ENCODE measurements around the gene APOF. TPM values are rescaled to one million over a fixed set of nuclear protein-coding genes. Genes with fewer than 3 reads are reported as not detected.
A peak's percentile ranks its signal among the peaks of the same experiment; 100 is the strongest.

The APOF gene
- total RNA-seq, 2 donors from 2014 or later, result not detected

DNA sequence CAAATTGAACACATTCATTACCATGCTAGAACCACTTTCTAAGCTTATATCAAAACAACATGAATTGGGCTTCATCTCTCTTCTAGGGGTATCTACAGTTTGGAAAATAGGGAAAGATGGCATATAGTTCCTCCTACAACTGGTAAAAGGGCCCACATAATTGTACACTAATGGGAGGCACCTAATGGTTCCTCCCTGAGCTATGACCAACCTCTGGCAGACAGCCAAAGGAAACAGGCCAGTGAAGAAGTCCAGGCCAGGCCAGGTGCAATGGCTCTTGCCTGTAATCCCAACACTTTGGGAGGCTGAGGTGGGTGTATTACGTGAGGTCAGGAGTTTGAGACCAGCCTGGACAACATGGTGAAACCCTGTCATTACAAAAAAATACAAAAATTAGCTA, 23.2 kb upstream of the APOF start:
- no peak for ATAC-seq
- intact Hi-C loops (cut with DNase I), result no loop called here
- DNase-seq, result peak; percentile 41 to 60 (median 52)
- Histone ChIP-seq H3K27ac (no peak overlapping the region), H3K4me3 (no peak overlapping the region), H3K9me3 (no peaks in the 10 kb centered on the region), H3K27me3 (no peaks in the 10 kb centered on the region), H3K36me3 (replicated peaks in 1 of 2; ENCODE audit: insufficient read depth in 1 of 2, low read depth in 2 of 2) (no peaks in the 10 kb centered on the region), H3K4me1 (no peaks in the 10 kb centered on the region)
- TF ChIP-seq POLR2A (IDR thresholded peaks at IDR 0.05), result no peak
- TF ChIP-seq, protein P1, sequence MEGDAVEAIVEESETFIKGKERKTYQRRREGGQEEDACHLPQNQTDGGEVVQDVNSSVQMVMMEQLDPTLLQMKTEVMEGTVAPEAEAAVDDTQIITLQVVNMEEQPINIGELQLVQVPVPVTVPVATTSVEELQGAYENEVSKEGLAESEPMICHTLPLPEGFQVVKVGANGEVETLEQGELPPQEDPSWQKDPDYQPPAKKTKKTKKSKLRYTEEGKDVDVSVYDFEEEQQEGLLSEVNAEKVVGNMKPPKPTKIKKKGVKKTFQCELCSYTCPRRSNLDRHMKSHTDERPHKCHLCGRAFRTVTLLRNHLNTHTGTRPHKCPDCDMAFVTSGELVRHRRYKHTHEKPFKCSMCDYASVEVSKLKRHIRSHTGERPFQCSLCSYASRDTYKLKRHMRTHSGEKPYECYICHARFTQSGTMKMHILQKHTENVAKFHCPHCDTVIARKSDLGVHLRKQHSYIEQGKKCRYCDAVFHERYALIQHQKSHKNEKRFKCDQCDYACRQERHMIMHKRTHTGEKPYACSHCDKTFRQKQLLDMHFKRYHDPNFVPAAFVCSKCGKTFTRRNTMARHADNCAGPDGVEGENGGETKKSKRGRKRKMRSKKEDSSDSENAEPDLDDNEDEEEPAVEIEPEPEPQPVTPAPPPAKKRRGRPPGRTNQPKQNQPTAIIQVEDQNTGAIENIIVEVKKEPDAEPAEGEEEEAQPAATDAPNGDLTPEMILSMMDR (IDR thresholded peaks at IDR 0.05), result peak in 1 of 7 experiments; percentile 8
- WGBS, 2 donors, result 81 to 82% methylated on average over 1 of the region's 1 CpG

DNA sequence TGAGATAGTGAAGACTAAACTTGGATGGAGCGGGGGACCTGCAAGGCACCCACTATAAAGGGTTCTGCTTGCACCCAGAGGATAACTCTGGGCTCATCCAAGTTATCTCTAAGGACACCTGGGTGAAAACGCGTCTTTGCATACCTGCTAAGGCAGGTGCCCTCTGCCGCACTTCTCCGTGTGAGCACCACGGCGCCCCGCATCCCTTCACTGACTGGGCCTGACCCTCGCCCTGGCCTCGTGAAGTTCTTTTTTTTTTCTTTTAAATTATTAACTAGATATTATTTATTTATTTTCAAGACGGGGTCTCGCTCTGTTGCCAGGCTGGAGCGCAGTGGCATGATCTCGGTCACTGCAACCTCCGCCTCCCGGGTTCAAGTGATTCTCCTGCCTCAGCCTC, 20.0 kb upstream of the APOF start:
- ATAC-seq (no peak), DNase-seq (no peak)
- H3K9me3 ChIP-seq, result no peaks in the 10 kb centered on the region
- WGBS, 2 donors, result 83% methylated on average over 16 of the region's 16 CpGs
- H3K27ac ChIP-seq, result no peak overlapping the region
- no peak overlapping the region for H3K4me3 ChIP-seq
- TF ChIP-seq, protein P1 (IDR thresholded peaks at IDR 0.05), result no peak
- H3K4me1 ChIP-seq, result no peaks in the 10 kb centered on the region
- intact Hi-C loops (cut with DNase I), result no loop called here
- no peaks in the 10 kb centered on the region for H3K36me3 ChIP-seq (replicated peaks in 1 of 2; ENCODE audit: insufficient read depth in 1 of 2, low read depth in 2 of 2)
- no peaks in the 10 kb centered on the region for H3K27me3 ChIP-seq

DNA sequence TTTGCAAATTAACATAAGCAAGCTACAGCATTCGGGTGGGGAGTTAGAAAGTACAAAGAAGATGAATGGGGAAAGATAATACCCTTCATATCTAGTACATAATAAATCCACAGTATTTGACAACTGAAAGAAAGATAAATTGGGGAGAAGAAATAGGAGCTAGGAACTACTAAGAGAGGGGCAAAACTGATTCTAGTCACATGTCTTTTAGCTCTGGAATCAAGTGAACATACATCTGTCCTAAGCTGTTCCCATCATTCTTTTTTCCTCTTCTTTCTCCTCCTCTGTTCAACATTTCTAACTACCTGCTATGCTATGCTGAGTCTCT, 15.3 kb upstream of the APOF start:
- no peak for TF ChIP-seq POLR2A (IDR thresholded peaks at IDR 0.05)
- TF ChIP-seq, protein P1 (IDR thresholded peaks at IDR 0.05), result no peak
- ATAC-seq, result no peak
- Histone ChIP-seq H3K27me3 (no peaks in the 10 kb centered on the region), H3K4me1 (no peaks in the 10 kb centered on the region), H3K4me3 (no peak overlapping the region), H3K9me3 (no peaks in the 10 kb centered on the region), H3K27ac (no peak overlapping the region), H3K36me3 (replicated peaks in 1 of 2; ENCODE audit: insufficient read depth in 1 of 2, low read depth in 2 of 2) (no peaks in the 10 kb centered on the region)
- intact Hi-C loops (cut with DNase I), result no loop called here
- DNase-seq, result no peak
- 11 to 31% methylated on average over 1 of the region's 1 CpG for WGBS, 2 donors

DNA sequence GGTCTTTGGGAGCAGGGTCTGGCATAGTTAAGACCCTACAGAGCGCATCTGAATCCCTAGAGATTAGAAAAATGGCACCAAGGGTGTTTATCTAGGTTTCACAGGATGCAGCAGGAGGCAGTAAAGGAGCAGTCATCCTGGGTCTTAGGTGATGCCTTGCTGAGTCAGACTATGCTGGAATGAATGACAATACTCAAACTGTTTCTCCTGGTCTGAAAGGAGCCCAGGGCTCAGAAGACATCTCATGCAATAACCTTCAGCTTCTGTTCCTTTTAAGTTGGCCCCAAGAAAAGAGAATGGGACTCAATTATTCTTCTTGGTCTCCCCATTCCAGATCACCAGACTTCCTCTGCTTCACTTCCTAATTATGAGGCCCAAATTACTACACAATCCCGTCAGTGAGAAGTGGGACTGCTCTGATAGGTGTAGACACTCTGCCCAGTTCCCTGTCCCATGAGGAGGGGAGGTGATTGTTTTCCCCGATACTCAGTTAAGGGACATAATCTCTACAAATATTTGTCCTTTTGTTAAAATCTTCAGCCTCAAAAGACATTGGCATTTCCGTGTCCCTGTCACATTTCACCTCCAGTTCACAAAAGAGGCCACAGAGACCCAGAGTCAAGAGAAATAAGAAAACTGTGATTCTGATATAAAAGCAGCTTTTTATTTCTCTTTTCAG, 14.8 kb upstream of the APOF start:
- no peak for TF ChIP-seq POLR2A (IDR thresholded peaks at IDR 0.05)
- TF ChIP-seq, protein P1 (IDR thresholded peaks at IDR 0.05), result peak in 1 of 7 experiments; percentile 17
- no peak overlapping the region for H3K4me3 ChIP-seq
- H3K27me3 ChIP-seq, result no peaks in the 10 kb centered on the region
- H3K9me3 ChIP-seq, result no peaks in the 10 kb centered on the region
- WGBS, 2 donors, result 60% methylated on average over 4 of the region's 4 CpGs
- no peak for DNase-seq
- H3K27ac ChIP-seq, result no peak overlapping the region
- intact Hi-C loops (cut with DNase I), result no loop called here
- no peaks in the 10 kb centered on the region for H3K4me1 ChIP-seq
- ATAC-seq, result no peak
- no peaks in the 10 kb centered on the region for H3K36me3 ChIP-seq (replicated peaks in 1 of 2; ENCODE audit: insufficient read depth in 1 of 2, low read depth in 2 of 2)

Measured in body of pancreas (tissue), 4 donors.